ENCODE results near the gene PRKCE. TPM values are rescaled to one million over a fixed set of nuclear protein-coding genes. Genes with fewer than 3 reads are reported as not detected.

PRKCE gene
- total RNA-seq, 1 experiment from 2014 or later, result 14.8 TPM

GRCh38 chr2:46048693-46049092 lies 397.2 kb downstream of the PRKCE start:
- CTCF ChIA-PET, result interaction anchor here (0.7 kb wide), 1 partner anchor 83 kb away, joined by 3 read pairs; no protein-coding TSS in a partner anchor
- POLR2A ChIA-PET, result no interaction called here
- H3K9me2 ChIP-seq (ENCODE audit: insufficient read depth), result no peaks in the 10 kb centered on the region
- DNase-seq (ENCODE audit: low read depth, low spot score) (no peak), ATAC-seq (no peak)
- H3K4me1 ChIP-seq (ENCODE audit: control insufficient read depth in 1 of 2, insufficient read depth in 2 of 2, low read length in 2 of 2), result no peaks in the 10 kb centered on the region
- intact Hi-C loops (cut with micrococcal nuclease), result no loop called here
- RAD21 ChIA-PET (ENCODE audit: low non-redundant PET in 1 of 2, low total read pairs in 2 of 2, uncharacterized antibody in 2 of 2, unreplicated experiment in 2 of 2), result no interaction called here
- H3K36me3 ChIP-seq (ENCODE audit: control insufficient read depth in 1 of 2, insufficient read depth in 2 of 2, low read length in 2 of 2), result no peaks in the 10 kb centered on the region
- TF ChIP-seq FOSL1 (IDR thresholded peaks at IDR 0.05; ENCODE audit: low read depth) (no peak), ATF3 (IDR thresholded peaks at IDR 0.05) (no peak), ZFX (IDR thresholded peaks at IDR 0.05) (no peak), CTCF (IDR thresholded peaks at IDR 0.05 in 2 of 3, conservative IDR thresholded peaks at IDR 0.05 in 1 of 3; ENCODE audit: borderline replicate concordance in 1 of 3, insufficient read depth in 1 of 3, low read depth in 2 of 3, low read length in 2 of 3) (no peak), POLR2AphosphoS5 (IDR thresholded peaks at IDR 0.05; ENCODE audit: low read depth, low read length) (no peak), POLR2A (IDR thresholded peaks at IDR 0.05; ENCODE audit: borderline replicate concordance, extremely low read depth, insufficient read depth, insufficient read length) (no peak), REST (IDR thresholded peaks at IDR 0.05; ENCODE audit: low read depth) (no peak), TCF7L2 (IDR thresholded peaks at IDR 0.05; ENCODE audit: borderline replicate concordance, extremely low read depth, insufficient read depth, insufficient read length) (no peak), EZH2 (IDR thresholded peaks at IDR 0.05) (no peak), MAX (IDR thresholded peaks at IDR 0.05) (no peak), JUND (IDR thresholded peaks at IDR 0.05) (no peak), EGR1 (IDR thresholded peaks at IDR 0.05; ENCODE audit: low read depth) (no peak), EZH2phosphoT487 (IDR thresholded peaks at IDR 0.05; ENCODE audit: borderline replicate concordance) (no peak)
- no peaks in the 10 kb centered on the region for H4K20me1 ChIP-seq (ENCODE audit: insufficient read depth)
- H3K9me3 ChIP-seq (ENCODE audit: control insufficient read depth in 1 of 2, insufficient read depth in 1 of 2, low read depth in 1 of 2, low read length in 2 of 2), result no peaks in the 10 kb centered on the region
- H3K4me2 ChIP-seq (ENCODE audit: low read length), result no peak overlapping the region
- H3K9ac ChIP-seq (ENCODE audit: low read length), result no peak overlapping the region
- no peak overlapping the region for H3K4me3 ChIP-seq (replicated peaks in 1 of 2; ENCODE audit: low read depth in 1 of 2, low read length in 2 of 2)
- no peaks in the 10 kb centered on the region for H3K79me2 ChIP-seq (ENCODE audit: insufficient read depth, low read length)
- no peak overlapping the region for H3K27ac ChIP-seq (ENCODE audit: low read depth, low read length)
- BruUV-seq (replicated peaks), result no TSS peak
- H2AFZ ChIP-seq (ENCODE audit: low read depth, low read length, poor library complexity, severe bottlenecking), result no peak overlapping the region
- no peaks in the 10 kb centered on the region for H3K27me3 ChIP-seq (ENCODE audit: insufficient read depth, low read length)
